GM18520 (cell line): Measurements from ENCODE around the gene C6.

Source experiments
- ATAC-seq: cut with Tn5 transposase; IDR thresholded peaks from one replicate; pipeline ENCODE4 v1.9.1; 2021; ENCODE audit not compliant: unreplicated experiment

C6 gene

DNA sequence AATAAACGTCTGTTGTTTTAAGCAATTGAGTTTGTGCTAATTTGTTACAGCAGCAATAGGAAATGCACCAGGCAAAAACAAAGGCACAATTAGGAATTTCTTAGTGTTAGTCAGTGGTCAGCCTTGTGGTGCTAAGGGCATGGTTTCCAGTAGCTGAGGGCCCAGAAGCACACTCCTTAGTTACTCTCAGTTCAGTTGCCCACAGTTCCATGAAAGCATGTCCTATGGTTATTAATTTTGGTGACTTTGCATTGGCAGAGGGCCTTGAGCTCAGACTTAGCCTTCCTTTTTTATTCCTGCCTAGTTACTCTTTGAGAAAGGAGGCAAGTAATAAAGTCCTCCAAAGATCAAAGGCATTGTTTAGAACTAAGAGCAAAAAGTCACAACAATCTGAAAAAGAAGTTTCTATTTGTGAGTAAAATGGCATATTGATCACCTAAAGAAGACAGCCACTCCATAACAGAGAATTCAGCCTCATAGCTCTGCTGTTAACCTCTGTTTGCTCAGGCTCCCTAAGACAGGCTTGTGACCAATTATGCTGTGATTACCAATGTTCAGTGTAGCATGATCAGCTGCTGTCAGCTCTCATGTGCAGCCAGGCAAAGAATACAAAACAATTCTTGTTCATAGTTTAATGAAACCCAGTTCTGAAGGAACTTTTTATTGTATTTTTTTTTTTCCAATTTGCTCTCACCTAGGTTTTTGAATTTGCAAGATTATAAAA is 85.2 kb downstream of the C6 start:
- ATAC-seq: no peak

DNA sequence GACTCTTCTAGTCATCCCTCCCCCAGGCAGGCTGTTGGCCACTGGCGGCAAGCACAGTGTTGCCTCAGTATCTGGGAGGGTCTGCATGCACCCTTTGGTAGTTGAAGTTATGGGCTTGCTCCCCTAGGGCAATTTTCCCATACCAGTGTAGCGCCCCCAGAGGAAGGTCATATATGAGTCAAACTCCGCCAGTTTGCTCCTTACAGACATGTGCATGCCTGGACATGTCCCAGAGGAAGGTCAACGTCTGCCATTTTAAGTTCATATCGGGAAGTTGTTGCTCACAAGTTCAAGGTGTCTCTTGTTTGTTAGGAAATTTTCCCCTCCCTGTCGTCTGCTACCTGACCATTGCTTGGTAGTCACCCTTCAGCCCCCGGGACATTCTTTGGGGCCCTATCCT is 90.9 kb downstream of the C6 start:
- no peak for ATAC-seq

DNA sequence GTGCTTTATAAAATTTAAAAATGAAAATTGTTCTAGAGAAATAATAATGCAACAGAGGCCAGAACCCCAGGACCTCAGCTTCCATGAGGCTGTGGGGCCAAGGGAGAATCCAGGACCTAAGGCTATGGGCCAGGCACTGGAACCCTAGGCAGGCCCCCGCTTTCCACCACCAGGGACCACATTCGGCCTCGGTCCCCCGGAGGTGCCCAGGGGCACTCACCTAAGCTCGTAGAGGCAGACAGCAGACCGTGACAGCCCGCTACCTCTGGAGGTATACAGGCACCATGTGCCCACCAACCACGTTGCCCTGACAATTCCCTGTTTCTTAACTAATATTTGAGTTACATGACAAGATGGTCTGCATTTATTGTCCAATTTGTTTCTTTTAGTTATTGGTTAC is 92.7 kb downstream of the C6 start:
- no peak for ATAC-seq

DNA sequence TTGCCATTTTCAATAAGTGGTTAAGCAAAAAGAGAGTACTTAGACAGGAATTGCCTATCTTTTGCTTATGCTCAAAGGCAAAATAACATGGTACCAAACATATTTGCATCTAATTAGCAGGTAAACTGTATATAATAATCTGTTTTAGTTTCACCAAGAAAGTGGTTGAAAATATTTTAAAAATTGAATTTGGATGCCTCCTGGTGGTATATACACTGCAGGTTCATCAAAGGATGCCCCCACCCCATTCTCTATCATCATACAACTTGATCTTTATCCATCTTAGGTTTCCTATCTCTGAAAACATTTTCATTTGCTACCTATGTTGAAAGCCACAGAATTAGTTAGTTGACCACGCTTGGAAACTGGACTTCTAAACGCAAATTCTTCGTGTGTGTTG is 95.2 kb downstream of the C6 start:
- no peak for ATAC-seq

GRCh38 chr5:41115281-41115680 is 98.1 kb downstream of the C6 start:
- no peak for ATAC-seq

DNA sequence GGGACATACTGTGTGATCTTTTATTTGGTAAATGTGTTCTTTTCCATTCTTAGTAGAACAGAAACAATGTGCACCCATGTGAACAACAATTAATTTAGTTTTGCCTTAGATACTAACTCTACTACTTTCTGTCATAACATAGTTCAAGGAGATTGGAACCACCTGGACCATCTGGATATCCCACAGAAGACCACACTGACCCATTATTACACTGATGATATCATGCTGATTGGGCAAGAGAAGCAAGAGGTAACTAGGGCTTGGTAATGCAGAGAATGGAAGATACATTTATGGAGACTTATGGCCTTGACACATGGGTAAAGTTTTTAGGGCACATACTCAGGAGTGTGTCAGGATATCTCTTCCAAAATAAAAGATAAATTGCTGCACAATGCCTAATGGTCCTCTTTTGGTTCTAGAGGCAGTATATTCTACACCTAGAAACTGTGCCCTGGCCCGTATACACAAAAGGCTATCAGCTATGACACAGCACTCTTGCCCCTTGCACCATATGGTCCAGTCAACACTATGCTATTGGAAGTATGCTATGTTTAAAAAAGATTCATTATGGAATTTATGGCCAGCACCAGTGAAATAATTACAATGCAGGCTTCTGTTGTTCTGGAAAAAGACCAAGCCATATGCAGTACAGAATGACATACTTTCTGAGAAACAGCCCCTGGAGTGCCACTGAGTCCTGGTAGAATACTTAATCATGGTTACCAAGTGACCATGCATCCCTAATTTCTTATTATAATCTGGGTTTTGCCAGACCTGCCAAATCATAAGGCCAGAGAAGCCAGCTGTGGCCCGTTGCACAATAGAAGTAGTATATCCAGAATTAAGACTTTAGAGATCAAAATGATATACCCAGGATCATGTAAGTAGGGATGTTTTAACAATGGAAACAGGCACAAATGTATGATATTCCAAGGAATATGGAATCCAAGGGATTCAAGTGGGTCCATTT is 100.6 kb downstream of the C6 start:
- ATAC-seq: no peak

- ATAC-seq: no peak
Observed at GRCh38 chr5:41109186-41109585, 104.1 kb downstream of the C6 start.

GRCh38 chr5:41102341-41102740 is 111.0 kb downstream of the C6 start:
- ATAC-seq: no peak

- no peak for ATAC-seq
Observed at GRCh38 chr5:41097642-41098041, 115.7 kb downstream of the C6 start.

- no peak for ATAC-seq
Observed at GRCh38 chr5:41095324-41096101, 117.8 kb downstream of the C6 start.

DNA sequence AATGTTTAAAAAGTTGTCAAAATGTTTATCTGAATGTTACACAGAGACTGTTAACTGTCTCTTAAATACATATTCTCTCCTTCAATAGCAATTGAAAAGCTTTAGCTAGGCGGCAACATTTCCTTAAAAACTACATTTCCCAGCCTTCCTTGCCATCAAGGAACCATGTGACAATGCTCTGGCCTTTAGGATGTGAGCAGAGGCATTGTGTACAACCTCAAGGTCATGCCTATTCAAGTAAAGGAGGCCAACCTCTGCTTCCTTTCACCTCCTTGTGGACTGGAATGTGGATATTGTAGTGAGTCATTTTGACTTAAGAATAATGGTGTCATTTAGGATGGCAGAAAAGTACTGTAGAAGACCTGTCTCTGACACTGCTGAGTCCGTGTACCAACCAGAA is 118.5 kb downstream of the C6 start:
- ATAC-seq: no peak

- ATAC-seq: no peak
Observed at GRCh38 chr5:41093803-41094202, 119.5 kb downstream of the C6 start.
